IMR-90 (cell line): ENCODE results near the gene FPR2.

ENCODE experiments used
- BHLHE40 ChIP-seq: fragments of 150-350 bp; IDR thresholded peaks from 2 replicates; pipeline ENCODE4 v1.6.1; 2016; ENCODE audit warnings: mild to moderate bottlenecking, low read depth, low read length
- CEBPB ChIP-seq: IDR thresholded peaks from 2 replicates; pipeline ENCODE4 v1.6.1; 2012; ENCODE audit warnings: low read depth, low read length, improper control_type of control experiment
- CTCF ChIP-seq: conservative IDR thresholded peaks from 2 replicates; pipeline ENCODE4 v1.5.1; 2012; ENCODE audit warnings: mild to moderate bottlenecking, low read depth, low read length, improper control_type of control experiment
- MAFK ChIP-seq: IDR thresholded peaks from 2 replicates; pipeline ENCODE4 v1.6.1; 2012; ENCODE audit warnings: low read depth, low read length, improper control_type of control experiment
- MAZ ChIP-seq: IDR thresholded peaks from 2 replicates; pipeline ENCODE4 v1.6.1; 2012; ENCODE audit warnings: low read depth, mild to moderate bottlenecking, low read length, improper control_type of control experiment, moderate library complexity, borderline replicate concordance
- MXI1 ChIP-seq: IDR thresholded peaks from 2 replicates; pipeline ENCODE4 v1.6.1; 2012; ENCODE audit warnings: low read depth, mild to moderate bottlenecking, low read length, moderate library complexity, borderline replicate concordance
- POLR2A ChIP-seq: IDR thresholded peaks from 2 replicates; pipeline ENCODE4 v1.6.1; 2012; ENCODE audit warnings: mild to moderate bottlenecking, low read depth, low read length
- RCOR1 ChIP-seq: IDR thresholded peaks from 2 replicates; pipeline ENCODE4 v1.6.1; 2012; ENCODE audit warnings: mild to moderate bottlenecking, low read length, improper control_type of control experiment; ENCODE audit not compliant: insufficient replicate concordance
- RFX5 ChIP-seq: IDR thresholded peaks from 2 replicates; pipeline ENCODE4 v1.8.0; 2012; ENCODE audit warnings: low read depth, mild to moderate bottlenecking, low read length, moderate library complexity
- SMC3 ChIP-seq: fragments of 150-350 bp; IDR thresholded peaks from 2 replicates; pipeline ENCODE4 v1.6.1; 2016; ENCODE audit warnings: low read depth, mild to moderate bottlenecking, antibody characterized with exemption, low read length, moderate library complexity

- TF ChIP-seq POLR2A (no peak), RFX5 (no peak), MAFK (no peak), BHLHE40 (no peak), CTCF (no peak), RCOR1 (no peak), SMC3 (no peak), MXI1 (no peak), CEBPB (no peak), MAZ (no peak)
Observed at GRCh38 chr19:51740356-51740755, 20.6 kb upstream of the FPR2 start.
